Measurements from ENCODE around the gene MAML3. TPM values are rescaled to one million over a fixed set of nuclear protein-coding genes. Genes with fewer than 3 reads are reported as not detected.
A peak's percentile ranks its signal among the peaks of the same experiment; 100 is the strongest.

The MAML3 gene
- total and polyA plus RNA-seq, 2 of the 13 experiments (the other 11 are each of a cell fraction or from before 2014, with no cell fraction given): 0.05 to 0.13 TPM

GRCh38 chr4:140153718-140154571 is at the start of gene MAML3 (continued):
- no peak for TF ChIP-seq ATF6 (CRISPR knock-in tag; conservative IDR thresholded peaks at IDR 0.05)
- TF ChIP-seq HBP1 (CRISPR knock-in tag; IDR thresholded peaks at IDR 0.05; ENCODE audit: low read depth): 0 out of 2 replicates have a peak, but pooled peaks have one; percentile 34
- TF ChIP-seq ZBTB8A (CRISPR knock-in tag; IDR thresholded peaks at IDR 0.05; ENCODE audit: borderline replicate concordance, low read depth): no peak
- no peak for TF ChIP-seq ZNF782 (CRISPR knock-in tag; IDR thresholded peaks at IDR 0.05; ENCODE audit: borderline replicate concordance)
- TF ChIP-seq ZNF562 (CRISPR knock-in tag; IDR thresholded peaks at IDR 0.05; ENCODE audit: borderline replicate concordance): no peak
- no peak for TF ChIP-seq ZNF619 (CRISPR knock-in tag; IDR thresholded peaks at IDR 0.05)
- 0 out of 2 replicates have a peak, but pooled peaks have one; percentile 33 for TF ChIP-seq E2F5 (CRISPR knock-in tag; conservative IDR thresholded peaks at IDR 0.05)
- TF ChIP-seq KLF12 (CRISPR knock-in tag; IDR thresholded peaks at IDR 0.05; ENCODE audit: borderline replicate concordance): no peak
- no peak for TF ChIP-seq ZNF572 (CRISPR knock-in tag; IDR thresholded peaks at IDR 0.05)
- TF ChIP-seq ZNF235 (CRISPR knock-in tag; IDR thresholded peaks at IDR 0.05; ENCODE audit: borderline replicate concordance): no peak
- TF ChIP-seq ZNF138 (CRISPR knock-in tag; IDR thresholded peaks at IDR 0.05; ENCODE audit: low read depth): no peak
- TF ChIP-seq ZBTB14 (CRISPR knock-in tag; IDR thresholded peaks at IDR 0.05): peak; percentile 97
- TF ChIP-seq STAT5B (CRISPR knock-in tag; IDR thresholded peaks at IDR 0.05): no peak
- TF ChIP-seq ZFP91 (CRISPR knock-in tag; IDR thresholded peaks at IDR 0.05; ENCODE audit: borderline replicate concordance): peak; percentile 85
- TF ChIP-seq IRX3 (CRISPR knock-in tag; IDR thresholded peaks at IDR 0.05; ENCODE audit: borderline replicate concordance, low read depth): no peak
- TF ChIP-seq PATZ1 (CRISPR knock-in tag; IDR thresholded peaks at IDR 0.05): peak; percentile 49; the same call in 1 of the 2 replicates
- TF ChIP-seq PRMT3 (CRISPR knock-in tag; IDR thresholded peaks at IDR 0.05; ENCODE audit: borderline replicate concordance, low read depth): no peak
- no peak for TF ChIP-seq MYNN (CRISPR knock-in tag; IDR thresholded peaks at IDR 0.05; ENCODE audit: low read depth)

All from HepG2 (cell line).